NB4 (cell line): ENCODE measurements around the gene GPR75.

ENCODE experiments used
- CTCF ChIP-seq: IDR thresholded peaks from one replicate; pipeline ENCODE4 v1.5.1; 2012; ENCODE audit warnings: low read depth, low read length
- MAX ChIP-seq: IDR thresholded peaks from 2 replicates; pipeline ENCODE4 v1.6.1; 2011; ENCODE audit warnings: low read depth, low read length
- POLR2A ChIP-seq: IDR thresholded peaks from 2 replicates; pipeline ENCODE4 v1.6.1; 2011; ENCODE audit warnings: mild to moderate bottlenecking; ENCODE audit not compliant: insufficient read length; ENCODE audit errors: extremely low read depth

DNA sequence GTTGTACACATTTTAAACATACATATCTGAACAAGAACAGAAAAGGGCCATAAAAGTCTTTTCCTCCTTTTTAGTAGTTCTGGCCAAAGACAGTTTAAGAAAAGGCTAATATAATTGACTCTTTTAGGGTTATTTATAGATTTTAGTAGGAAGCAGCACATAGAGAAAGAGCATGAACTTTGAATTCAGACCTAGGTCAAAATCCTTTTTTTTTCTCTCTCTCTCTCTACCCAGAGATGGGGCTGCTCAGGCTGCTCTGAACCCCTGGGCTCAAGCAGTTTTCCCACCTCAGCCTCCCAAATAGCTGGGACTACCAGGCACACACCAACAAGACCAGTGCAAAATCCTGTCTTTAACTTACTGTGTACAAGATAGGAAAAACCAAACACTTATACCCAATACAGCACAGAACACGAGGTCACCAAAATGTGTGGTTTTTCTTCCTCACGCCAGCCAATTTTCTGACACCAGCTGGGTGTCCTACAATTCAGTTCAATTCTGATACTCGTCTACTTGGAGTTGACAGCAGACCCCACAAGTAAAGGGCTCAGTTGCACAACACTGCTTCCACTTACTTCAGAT lies 40.8 kb downstream of the GPR75 start:
- TF ChIP-seq MAX: no peak
- no peak for TF ChIP-seq CTCF
- no peak for TF ChIP-seq POLR2A
